Non-pigmented ciliary epithelial cell (primary cell): ENCODE measurements around the gene KAZN.

Experiments used
- DNase-seq: peaks from one replicate; pipeline ENCODE4 v3.0.0-alpha.2; 2010; ENCODE audit warnings: low read depth

The KAZN gene

GRCh38 chr1:14774225-14774624, 175.7 kb downstream of the KAZN start:
- DNase-seq: no peak

DNA sequence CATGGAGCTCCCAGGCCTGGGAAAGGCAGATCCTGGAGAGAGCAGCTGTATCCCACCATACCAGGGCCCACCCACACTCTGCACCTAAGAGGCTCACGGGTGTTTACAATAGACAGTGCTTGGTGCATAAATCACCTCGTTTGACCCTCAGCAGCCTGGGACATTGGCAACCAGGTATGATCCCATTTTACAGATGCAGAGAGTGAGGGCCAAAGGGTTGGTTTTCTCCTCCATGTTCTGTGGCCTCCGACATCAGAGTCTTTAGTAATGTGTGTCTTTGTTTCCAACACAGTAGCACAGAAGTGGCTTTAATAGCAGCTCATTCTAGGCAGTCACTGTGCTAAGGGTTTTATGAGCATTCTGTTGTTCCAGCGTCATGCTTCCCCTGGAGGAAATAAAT, 176.5 kb downstream of the KAZN start:
- DNase-seq: no peak

DNA sequence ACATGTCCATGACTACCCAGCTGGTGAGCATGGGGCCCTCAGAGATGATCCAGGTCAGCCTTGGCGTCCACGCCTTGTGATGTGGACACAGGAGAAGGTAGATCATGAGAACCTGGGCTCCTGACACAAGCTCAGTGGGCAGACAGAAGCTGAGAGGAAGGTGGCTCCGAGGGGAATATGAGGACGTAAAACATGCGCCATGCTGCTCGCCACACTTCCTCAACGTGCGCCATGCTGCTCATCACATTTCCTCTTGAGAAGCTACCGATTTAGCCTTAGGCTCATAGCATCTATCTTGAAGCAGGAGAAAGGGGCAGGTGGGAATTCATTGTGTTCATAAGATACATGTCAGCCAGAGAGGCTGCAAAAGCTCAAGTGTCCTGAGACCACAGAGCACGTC, 176.9 kb downstream of the KAZN start:
- DNase-seq: no peak

GRCh38 chr1:14777516-14778506, 179.3 kb downstream of the KAZN start:
- DNase-seq: no peak

DNA sequence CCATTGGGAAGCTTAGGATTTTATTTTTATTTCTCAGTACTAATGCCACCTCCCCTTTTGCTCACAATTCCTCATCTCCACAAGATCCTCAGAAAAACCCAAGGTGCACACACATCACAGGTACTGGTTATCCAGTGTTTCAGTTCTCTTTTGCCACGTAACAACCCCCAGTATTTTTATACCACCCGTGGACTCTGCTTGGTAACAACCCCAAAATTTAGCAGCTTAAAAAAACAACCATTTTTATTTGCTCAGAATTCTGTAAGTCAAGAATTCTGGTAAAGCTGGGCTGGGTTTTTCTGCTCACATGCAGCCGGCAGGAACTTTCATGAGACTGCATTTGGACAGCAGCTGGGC, 180.0 kb downstream of the KAZN start:
- DNase-seq: no peak

GRCh38 chr1:14778898-14779865, 180.7 kb downstream of the KAZN start:
- DNase-seq: no peak

- no peak for DNase-seq
These were observed 181.8 kb downstream of the KAZN start for GRCh38 chr1:14780271-14780670.

- no peak for DNase-seq
These were observed 183.3 kb downstream of the KAZN start for GRCh38 chr1:14781811-14782210.

DNA sequence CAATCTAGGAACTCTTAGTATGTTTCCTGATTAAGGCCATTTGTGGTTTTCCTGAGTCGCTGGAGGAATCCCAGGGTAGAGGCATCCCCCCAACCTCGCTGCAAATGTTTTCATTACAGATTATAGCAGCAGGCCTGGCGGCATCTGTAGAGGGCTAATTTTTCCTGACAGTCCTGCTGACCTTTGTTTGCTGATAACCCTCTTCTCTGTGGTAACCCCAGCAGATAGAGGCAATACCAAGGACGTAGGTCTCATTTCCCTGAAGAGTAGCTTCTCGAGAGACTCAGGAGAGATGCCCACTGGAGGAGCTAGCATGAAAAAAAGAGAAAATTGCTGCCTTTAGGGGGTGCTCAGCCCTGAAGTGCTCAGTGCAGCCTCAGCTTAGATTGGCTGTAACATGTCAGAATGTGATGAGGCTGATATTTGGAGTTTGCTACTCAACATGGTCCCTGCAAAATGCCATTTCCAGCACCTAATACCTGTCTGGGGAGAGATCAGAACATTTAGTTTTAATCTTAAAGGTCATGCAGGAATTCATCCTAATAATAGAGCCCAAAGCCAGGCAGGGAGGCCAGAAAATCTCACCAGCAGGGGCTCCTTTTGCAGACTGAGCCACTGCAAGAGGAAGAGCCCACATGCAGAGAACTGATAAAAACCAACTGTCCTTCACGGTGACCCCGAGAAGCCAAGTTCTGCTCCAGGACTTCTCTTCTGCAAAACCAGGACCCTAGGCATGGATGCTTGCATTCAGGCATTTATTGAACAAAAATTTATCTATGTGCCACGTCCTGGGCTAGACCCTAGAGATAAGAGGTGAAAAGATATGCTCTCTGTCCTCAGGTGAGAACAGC, 184.5 kb downstream of the KAZN start:
- DNase-seq: no peak

DNA sequence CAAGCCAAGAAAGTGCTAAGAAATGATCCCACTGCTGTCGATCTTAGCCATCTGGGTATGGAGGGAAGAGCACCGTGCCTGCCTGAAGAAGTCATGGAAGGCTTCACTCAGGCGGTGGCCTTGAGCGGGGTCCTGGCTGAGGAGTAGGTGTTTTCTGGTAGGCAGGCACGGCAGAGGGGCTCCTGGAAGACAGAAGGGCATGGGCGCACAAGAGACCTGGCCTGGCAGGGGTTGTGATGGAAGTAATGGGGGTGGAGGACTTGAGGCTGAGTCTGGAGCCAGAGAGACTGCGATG, 185.1 kb downstream of the KAZN start:
- DNase-seq: no peak

DNA sequence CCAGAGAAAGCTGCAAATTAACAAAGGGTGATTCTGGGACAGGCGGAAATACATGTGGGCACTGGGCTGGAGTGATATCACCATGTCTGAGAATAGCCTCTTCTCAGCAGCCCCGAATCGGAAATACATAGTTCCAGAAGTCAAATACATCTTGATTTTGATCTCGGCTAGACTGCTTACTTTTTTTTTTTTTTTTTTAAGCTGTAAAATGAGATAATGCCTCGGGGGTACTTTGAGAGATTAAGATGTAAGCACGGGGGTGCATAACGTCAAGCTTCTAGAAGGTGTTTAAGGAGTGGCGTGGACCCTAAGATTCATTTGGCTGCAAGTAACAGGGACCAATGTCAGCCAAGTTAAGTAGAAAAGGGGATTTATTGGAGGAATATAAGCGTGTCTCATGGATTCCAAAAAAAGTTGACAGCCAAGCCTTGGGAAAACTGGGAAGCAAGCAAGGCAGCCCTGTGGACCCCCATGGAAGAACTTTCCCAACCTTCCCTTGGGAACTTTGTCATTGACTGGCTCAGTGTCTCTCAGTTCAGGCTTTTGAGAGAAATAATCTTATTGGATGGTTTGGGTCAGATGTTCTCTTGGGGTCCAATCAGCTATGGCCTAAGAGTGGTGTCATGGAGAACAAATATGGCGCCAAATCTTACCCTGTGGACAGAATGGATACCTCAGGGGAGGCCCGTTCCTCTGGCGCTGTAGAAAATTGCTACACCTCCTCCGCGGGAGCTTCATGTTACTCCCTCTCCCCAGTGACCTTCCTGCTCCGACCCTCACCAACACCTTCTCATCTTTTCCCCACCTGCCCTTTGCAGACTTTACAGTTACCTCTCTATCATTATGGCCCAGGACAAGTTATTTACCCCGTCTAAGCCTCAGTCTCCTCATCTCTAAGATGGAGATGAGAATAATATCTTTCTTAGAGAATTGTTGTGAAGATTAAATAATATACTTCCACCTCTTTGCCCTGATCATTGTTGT, 186.6 kb downstream of the KAZN start:
- no peak for DNase-seq

GRCh38 chr1:14786109-14786675, 187.7 kb downstream of the KAZN start:
- no peak for DNase-seq

GRCh38 chr1:14786681-14787080, 188.2 kb downstream of the KAZN start:
- no peak for DNase-seq

DNA sequence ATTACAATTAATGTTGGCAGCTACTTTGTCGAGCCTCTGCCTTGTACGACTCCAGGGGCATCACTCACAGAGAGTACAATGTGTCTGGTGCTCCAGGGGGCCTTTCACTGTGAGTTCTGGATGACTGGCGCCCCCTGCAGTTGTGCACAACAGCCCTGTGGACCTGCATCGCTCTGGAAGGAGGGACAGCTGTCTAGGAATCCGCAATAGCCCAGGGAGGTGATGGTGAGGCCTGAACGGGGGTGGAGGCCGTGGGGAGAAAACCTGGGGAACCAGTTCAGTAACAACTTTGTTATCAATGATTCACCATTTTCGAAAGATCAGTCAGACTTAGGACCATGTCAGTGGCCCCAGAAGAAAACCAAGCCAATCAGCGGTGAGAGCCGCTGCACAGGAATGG, 189.1 kb downstream of the KAZN start:
- no peak for DNase-seq

DNA sequence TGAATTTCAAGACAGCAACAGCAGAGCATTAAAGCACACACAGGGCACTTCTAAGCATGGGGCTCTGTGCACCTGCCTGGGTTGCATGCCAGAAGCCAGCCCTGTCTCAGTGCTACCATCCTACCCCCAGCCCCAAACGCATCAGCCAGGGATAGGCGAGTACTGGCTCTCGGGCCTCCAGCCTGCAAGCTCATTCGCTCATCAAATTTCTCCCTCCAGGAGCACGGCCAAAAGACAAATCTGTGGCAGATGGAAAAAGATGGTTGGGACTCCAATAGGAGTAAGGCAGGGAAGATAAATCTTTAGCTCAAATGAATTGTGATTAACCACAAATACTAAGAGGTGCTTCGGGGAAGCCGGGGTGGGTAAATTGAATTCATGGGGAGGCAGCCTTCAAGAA, 189.6 kb downstream of the KAZN start:
- DNase-seq: no peak

DNA sequence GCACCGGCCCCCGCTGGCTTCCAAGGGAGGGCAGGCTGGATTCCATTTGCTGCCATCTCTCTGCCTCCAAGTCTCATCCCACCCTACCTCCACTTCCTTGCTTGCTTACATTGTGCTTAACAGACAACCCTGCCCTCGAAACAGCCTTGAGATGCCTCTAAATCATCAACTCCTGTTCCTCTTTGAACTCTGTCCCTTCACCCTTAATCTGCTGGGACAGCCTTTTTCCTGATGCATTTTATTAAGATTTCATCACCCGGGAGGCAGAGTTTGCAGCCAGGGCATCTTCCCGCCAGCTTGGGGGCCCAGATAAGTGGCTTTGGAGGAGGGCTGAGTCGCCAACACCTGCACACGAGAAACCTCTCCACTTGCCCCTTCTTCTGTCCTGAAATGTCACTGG, 192.5 kb downstream of the KAZN start:
- DNase-seq: no peak

- no peak for DNase-seq
These were observed 193.2 kb downstream of the KAZN start for GRCh38 chr1:14791654-14792053.

DNA sequence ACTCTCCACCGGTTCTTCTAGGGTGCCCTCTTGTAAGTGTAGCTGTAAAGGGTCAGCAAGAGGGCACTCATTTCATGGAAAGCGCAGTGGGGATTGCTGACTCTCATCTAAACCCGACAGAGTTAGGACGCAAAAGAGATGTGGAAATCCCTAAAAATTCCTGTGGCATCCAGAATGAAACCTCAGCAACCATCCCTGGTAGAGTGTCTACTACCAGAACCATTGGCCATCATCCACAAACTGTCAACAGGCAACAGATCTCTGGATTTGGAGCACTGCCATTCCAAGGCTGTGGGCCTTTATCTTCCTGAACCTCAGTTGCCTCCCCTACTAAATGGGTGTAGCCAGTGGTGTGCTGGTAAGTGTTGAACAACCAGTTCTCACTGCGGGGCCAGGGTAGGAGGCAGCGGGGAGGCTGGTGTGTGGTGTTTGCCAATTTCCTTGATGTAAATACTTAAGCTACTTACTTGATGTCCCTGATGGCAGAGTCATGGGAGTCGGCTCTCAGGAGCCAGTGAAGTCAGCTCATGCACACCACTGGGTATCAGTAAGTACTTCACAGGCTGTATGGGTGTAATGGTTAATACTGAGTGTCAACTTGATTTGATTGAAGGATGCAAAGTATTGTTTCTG, 195.8 kb downstream of the KAZN start:
- DNase-seq: no peak

DNA sequence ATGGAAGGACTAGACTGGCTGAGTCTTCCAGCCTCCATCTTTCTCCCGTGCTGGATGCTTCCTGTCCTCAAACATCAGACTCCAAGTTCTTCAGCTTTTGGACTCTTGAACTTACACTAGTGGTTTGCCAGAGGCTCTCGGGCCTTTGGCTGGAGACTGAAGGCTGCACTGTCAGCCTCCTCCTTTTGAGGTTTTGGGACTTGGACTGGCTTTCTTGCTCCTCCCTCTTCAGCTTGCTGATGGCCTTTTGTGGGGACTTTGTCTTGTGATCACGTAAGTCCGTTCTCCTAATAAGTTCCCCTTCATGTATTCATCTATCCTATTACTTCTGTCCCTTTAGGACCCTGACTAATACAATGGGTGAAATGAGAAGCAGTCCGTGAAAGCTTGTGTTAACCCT, 196.4 kb downstream of the KAZN start:
- no peak for DNase-seq

- DNase-seq: no peak
These were observed 197.1 kb downstream of the KAZN start for GRCh38 chr1:14795589-14795988.
